KMS-11 (cell line): ENCODE data around the gene ERGIC3.

Experiments used
- H2AFZ ChIP-seq: fragments of 200-600 bp; sonication (generic); 2 replicates; pipeline ENCODE4 v1.6.1; 2016; ENCODE audit warnings: antibody characterized with exemption, mixed run types, low read depth
- H3K27ac ChIP-seq: fragments of 200-600 bp; sonication (generic); 2 replicates; pipeline ENCODE4 v1.6.1; 2016; ENCODE audit warnings: mild to moderate bottlenecking, mixed run types
- H3K27me3 ChIP-seq: fragments of 200-600 bp; sonication (generic); 2 replicates; pipeline ENCODE4 v1.6.1; 2017; ENCODE audit warnings: mild to moderate bottlenecking, low read depth, mixed run types, moderate library complexity; ENCODE audit not compliant: insufficient read depth
- H3K36me3 ChIP-seq: fragments of 200-600 bp; sonication (generic); 2 replicates; pipeline ENCODE4 v1.6.1; 2017; ENCODE audit warnings: mild to moderate bottlenecking, mixed run types; ENCODE audit not compliant: insufficient read depth
- H3K4me1 ChIP-seq: fragments of 200-600 bp; sonication (generic); 2 replicates; pipeline ENCODE4 v1.6.1; 2016; ENCODE audit warnings: mild to moderate bottlenecking, low read depth, mixed run types; ENCODE audit not compliant: poor library complexity, severe bottlenecking
- H3K4me2 ChIP-seq: fragments of 200-600 bp; sonication (generic); 2 replicates; pipeline ENCODE4 v1.7.0; 2016; ENCODE audit warnings: mild to moderate bottlenecking, mixed run types
- H3K4me3 ChIP-seq: fragments of 200-600 bp; sonication (generic); IDR thresholded peaks from 2 replicates; pipeline ENCODE4 v1.6.1; 2017; ENCODE audit warnings: low read depth, low read length, mixed read lengths; ENCODE audit not compliant: insufficient read depth
- H3K79me2 ChIP-seq: fragments of 200-600 bp; sonication (generic); 2 replicates; pipeline ENCODE4 v1.6.1; 2016; ENCODE audit warnings: low read depth, mixed run types; ENCODE audit not compliant: insufficient read depth
- H3K9ac ChIP-seq: fragments of 200-600 bp; sonication (generic); 2 replicates; pipeline ENCODE4 v1.6.1; 2016; ENCODE audit warnings: mild to moderate bottlenecking, mixed run types
- H4K20me1 ChIP-seq: fragments of 200-600 bp; sonication (generic); 2 replicates; pipeline ENCODE4 v1.6.1; 2016; ENCODE audit warnings: mild to moderate bottlenecking, mixed run types; ENCODE audit not compliant: insufficient read depth
- CTCF ChIP-seq: fragments of 200-600 bp; sonication (generic); conservative IDR thresholded peaks from 2 replicates; pipeline ENCODE4 v1.6.1; 2017; ENCODE audit warnings: low read depth, mild to moderate bottlenecking, antibody characterized with exemption, low read length, moderate library complexity, mixed read lengths

ERGIC3 gene

GRCh38 chr20:35508493-35509218 is 33.2 kb upstream of the ERGIC3 start:
- Histone ChIP-seq H3K36me3 (no peaks in the 10 kb centered on the region), H4K20me1 (no peaks in the 10 kb centered on the region), H3K9ac (no peak overlapping the region), H3K27me3 (no peaks in the 10 kb centered on the region), H3K27ac (no peak overlapping the region), H3K79me2 (no peaks in the 10 kb centered on the region), H3K4me3 (no peak overlapping the region), H3K4me2 (no peak overlapping the region), H3K4me1 (no peaks in the 10 kb centered on the region), H2AFZ (no peak overlapping the region)
- TF ChIP-seq CTCF, result no peak

- H3K4me2 ChIP-seq, result no peak overlapping the region
- no peaks in the 10 kb centered on the region for H3K79me2 ChIP-seq
- no peaks in the 10 kb centered on the region for H3K27me3 ChIP-seq
- no peaks in the 10 kb centered on the region for H4K20me1 ChIP-seq
- no peak overlapping the region for H3K9ac ChIP-seq
- no peak overlapping the region for H3K27ac ChIP-seq
- no peak overlapping the region for H2AFZ ChIP-seq
- no peaks in the 10 kb centered on the region for H3K4me1 ChIP-seq
- TF ChIP-seq CTCF, result no peak
- H3K4me3 ChIP-seq, result no peak overlapping the region
- no peaks in the 10 kb centered on the region for H3K36me3 ChIP-seq
Measured at GRCh38 chr20:35510951-35511735, 30.7 kb upstream of the ERGIC3 start.

GRCh38 chr20:35511814-35512420 is 30.0 kb upstream of the ERGIC3 start:
- Histone ChIP-seq H3K4me2 (no peak overlapping the region), H3K9ac (no peak overlapping the region), H2AFZ (no peak overlapping the region), H3K36me3 (no peaks in the 10 kb centered on the region), H3K4me1 (no peaks in the 10 kb centered on the region), H4K20me1 (no peaks in the 10 kb centered on the region), H3K79me2 (no peaks in the 10 kb centered on the region), H3K27me3 (no peaks in the 10 kb centered on the region), H3K4me3 (no peak overlapping the region), H3K27ac (no peak overlapping the region)
- peak; percentile 91 for TF ChIP-seq CTCF

- Histone ChIP-seq H3K9ac (no peak overlapping the region), H3K27ac (no peak overlapping the region), H3K79me2 (no peaks in the 10 kb centered on the region), H3K4me1 (no peaks in the 10 kb centered on the region), H3K4me2 (no peak overlapping the region), H3K36me3 (no peaks in the 10 kb centered on the region), H4K20me1 (no peaks in the 10 kb centered on the region), H3K27me3 (no peaks in the 10 kb centered on the region), H2AFZ (no peak overlapping the region), H3K4me3 (no peak overlapping the region)
- TF ChIP-seq CTCF, result no peak
Measured at GRCh38 chr20:35514371-35514932, 27.4 kb upstream of the ERGIC3 start.
